Neutrophil (primary cell): ENCODE data around the gene ECD.

Experiments
- H3K27ac ChIP-seq: fragments of 200-600 bp; sonication (generic); 2 replicates; pipeline ENCODE4 v1.5.1; 2016; ENCODE audit warnings: mild to moderate bottlenecking, moderate library complexity
- H3K27me3 ChIP-seq: fragments of 200-600 bp; sonication (generic); 2 replicates; pipeline ENCODE4 v1.6.0; 2016; ENCODE audit warnings: mild to moderate bottlenecking
- H3K36me3 ChIP-seq: fragments of 200-600 bp; sonication (generic); 2 replicates; pipeline ENCODE4 v1.5.1; 2017
- H3K4me1 ChIP-seq, 2 experiments: fragments of 200-600 bp in 1 of 2; sonication (generic) in 1 of 2; 1 replicate in 1 of 2; 2 replicates in 1 of 2; pipeline versions ENCODE4 v1.5.1 to v1.6.1; 2013 to 2016; ENCODE audit warnings: low read depth in 1 of 2, low read length in 1 of 2, mild to moderate bottlenecking in 1 of 2, moderate library complexity in 1 of 2; ENCODE audit not compliant: control insufficient read depth in 1 of 2, insufficient read depth in 1 of 2
- H3K4me3 ChIP-seq, 2 experiments: fragments of 200-600 bp in 1 of 2; sonication (generic) in 1 of 2; 1 replicate in 1 of 2; 2 replicates in 1 of 2; pipeline ENCODE4 v1.5.1; 2013 to 2016; ENCODE audit warnings: low read depth in 1 of 2, low read length in 1 of 2, mild to moderate bottlenecking in 1 of 2, moderate library complexity in 1 of 2
- H3K9me3 ChIP-seq: fragments of 200-600 bp; sonication (generic); 2 replicates; pipeline ENCODE4 v1.5.1; 2016
- TF ChIP-seq, protein P1 (sequence below): fragments of 200-600 bp; sonication (generic); IDR thresholded peaks from 2 replicates; pipeline ENCODE4 v1.5.1; 2016; ENCODE audit warnings: antibody characterized with exemption

ECD gene

GRCh38 chr10:73126343-73126742, 41.5 kb downstream of the ECD start:
- Histone ChIP-seq H3K4me1 (no peaks in the 10 kb centered on the region), H3K27me3 (no peaks in the 10 kb centered on the region), H3K9me3 (no peaks in the 10 kb centered on the region), H3K4me3 (no peak overlapping the region), H3K27ac (no peak overlapping the region), H3K36me3 (peaks cover 58% of the 10 kb centered on the region)
- TF ChIP-seq, protein P1, sequence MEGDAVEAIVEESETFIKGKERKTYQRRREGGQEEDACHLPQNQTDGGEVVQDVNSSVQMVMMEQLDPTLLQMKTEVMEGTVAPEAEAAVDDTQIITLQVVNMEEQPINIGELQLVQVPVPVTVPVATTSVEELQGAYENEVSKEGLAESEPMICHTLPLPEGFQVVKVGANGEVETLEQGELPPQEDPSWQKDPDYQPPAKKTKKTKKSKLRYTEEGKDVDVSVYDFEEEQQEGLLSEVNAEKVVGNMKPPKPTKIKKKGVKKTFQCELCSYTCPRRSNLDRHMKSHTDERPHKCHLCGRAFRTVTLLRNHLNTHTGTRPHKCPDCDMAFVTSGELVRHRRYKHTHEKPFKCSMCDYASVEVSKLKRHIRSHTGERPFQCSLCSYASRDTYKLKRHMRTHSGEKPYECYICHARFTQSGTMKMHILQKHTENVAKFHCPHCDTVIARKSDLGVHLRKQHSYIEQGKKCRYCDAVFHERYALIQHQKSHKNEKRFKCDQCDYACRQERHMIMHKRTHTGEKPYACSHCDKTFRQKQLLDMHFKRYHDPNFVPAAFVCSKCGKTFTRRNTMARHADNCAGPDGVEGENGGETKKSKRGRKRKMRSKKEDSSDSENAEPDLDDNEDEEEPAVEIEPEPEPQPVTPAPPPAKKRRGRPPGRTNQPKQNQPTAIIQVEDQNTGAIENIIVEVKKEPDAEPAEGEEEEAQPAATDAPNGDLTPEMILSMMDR: no peak

DNA sequence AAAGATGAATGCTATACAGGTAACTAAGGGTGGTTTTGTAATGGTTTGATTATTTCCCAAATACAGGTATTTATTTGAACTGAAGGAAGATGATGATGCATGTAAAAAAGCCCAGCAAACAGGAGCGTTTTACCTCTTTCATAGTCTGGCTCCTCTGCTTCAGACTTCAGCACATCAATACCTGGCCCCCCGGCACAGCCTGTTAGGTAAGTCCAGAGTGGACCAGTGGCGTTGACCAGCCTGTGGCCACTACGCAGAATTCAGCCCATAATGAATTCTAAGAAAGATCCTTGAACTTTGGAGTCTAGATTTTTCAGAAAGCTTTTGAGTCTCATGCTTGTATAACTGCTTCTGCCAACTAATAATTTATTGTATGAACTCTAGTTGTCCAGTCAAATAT, 47.9 kb downstream of the ECD start:
- Histone ChIP-seq H3K36me3 (peaks cover 33% of the 10 kb centered on the region), H3K4me3 (no peak overlapping the region), H3K27me3 (no peaks in the 10 kb centered on the region), H3K9me3 (no peaks in the 10 kb centered on the region), H3K4me1 (no peaks in the 10 kb centered on the region), H3K27ac (no peak overlapping the region)
- TF ChIP-seq, protein P1: no peak

- Histone ChIP-seq H3K4me3 (no peak overlapping the region), H3K27me3 (no peaks in the 10 kb centered on the region), H3K36me3 (peaks cover 29% of the 10 kb centered on the region), H3K9me3 (no peaks in the 10 kb centered on the region), H3K27ac (no peak overlapping the region), H3K4me1 (no peaks in the 10 kb centered on the region)
- TF ChIP-seq, protein P1: no peak
Observed at GRCh38 chr10:73119457-73119856, 48.4 kb downstream of the ECD start.

DNA sequence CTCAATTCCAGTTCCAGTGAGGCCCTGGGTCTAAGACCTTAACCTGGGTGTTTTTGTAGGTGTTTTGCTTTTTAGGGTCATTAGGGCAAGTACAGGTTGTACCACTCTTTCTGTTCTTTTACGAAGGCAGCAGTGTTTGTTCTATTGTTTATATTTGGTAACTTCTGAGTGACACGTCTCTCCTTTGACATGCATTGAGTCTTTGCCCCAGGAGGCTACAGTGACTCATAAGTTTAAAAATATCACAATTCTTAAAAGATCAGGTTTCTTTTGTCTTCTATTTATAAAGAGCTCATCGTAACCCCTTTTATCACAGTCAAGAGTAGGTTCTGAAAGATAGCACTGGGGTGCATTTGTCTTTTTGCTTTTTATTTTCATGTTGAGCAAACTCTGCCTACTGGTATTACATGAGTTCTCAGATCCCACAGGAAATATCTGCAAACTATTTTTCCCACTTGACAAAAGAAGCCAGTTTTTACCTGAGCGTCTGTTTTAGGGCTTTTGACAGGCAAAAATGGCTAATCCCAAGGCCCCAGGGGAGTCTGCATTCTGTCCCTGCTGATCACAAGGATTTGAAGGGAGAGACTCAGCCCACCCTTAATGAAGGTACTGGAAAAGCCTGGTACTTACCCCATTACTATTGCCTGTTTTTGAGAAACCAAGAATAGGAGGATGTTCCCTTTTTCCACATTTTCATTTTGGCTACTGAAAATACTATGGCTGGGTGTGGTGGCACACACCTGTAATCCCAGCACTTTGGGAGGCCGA, 49.6 kb downstream of the ECD start:
- Histone ChIP-seq H3K36me3 (peaks cover 18% of the 10 kb centered on the region), H3K27ac (no peak overlapping the region), H3K4me1 (no peaks in the 10 kb centered on the region), H3K4me3 (no peak overlapping the region), H3K9me3 (no peaks in the 10 kb centered on the region), H3K27me3 (no peaks in the 10 kb centered on the region)
- TF ChIP-seq, protein P1: no peak

GRCh38 chr10:73116017-73116416, 51.8 kb downstream of the ECD start:
- H3K9me3 ChIP-seq: no peaks in the 10 kb centered on the region
- no peak overlapping the region for H3K27ac ChIP-seq
- no peak overlapping the region for H3K4me3 ChIP-seq
- H3K4me1 ChIP-seq: peaks cover 0 to under 1% of the 10 kb centered on the region in 2 experiments
- H3K36me3 ChIP-seq: peaks cover 11% of the 10 kb centered on the region
- TF ChIP-seq, protein P1: no peak
- H3K27me3 ChIP-seq: no peaks in the 10 kb centered on the region
